ENCODE results near the gene FAXDC2. TPM values are rescaled to one million over a fixed set of nuclear protein-coding genes. Genes with fewer than 3 reads are reported as not detected.

FAXDC2 gene
- total and polyA plus RNA-seq, 10 of the 15 experiments (the other 5 are each of a cell fraction or from before 2014, with no cell fraction given), result 0.13 to 1.8 (median 0.35) TPM

DNA sequence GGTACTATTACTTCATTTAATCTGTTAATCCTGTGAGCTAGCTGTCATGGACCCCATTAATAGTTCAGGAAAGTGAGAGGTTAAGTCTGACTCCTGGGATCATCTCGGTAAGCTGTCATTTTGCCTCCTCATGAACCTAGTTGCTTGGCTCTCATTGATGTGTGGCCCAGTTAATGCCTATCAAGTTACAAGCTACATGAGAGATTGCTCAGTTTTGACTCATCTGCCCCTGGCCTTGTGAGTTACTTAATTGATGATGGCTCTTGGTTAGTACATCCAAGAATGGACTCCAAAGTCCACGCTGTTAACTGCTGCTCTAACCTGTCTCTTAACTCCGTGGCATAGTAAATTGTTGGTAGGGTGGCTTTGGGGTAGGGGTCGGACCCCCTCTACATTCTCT is 71.3 kb downstream of the FAXDC2 start:
- in situ Hi-C loops (cut with MboI) (no loop called here), intact Hi-C loops (cut with micrococcal nuclease; ENCODE audit: unreplicated experiment) (no loop called here)
- Histone ChIP-seq H3K4me1 (ENCODE audit: control insufficient read depth, insufficient read depth, low read length) (peaks cover 39% of the 10 kb centered on the region), H3K9me3 (replicated peaks; ENCODE audit: control insufficient read depth, insufficient read depth, low read length) (no peaks in the 10 kb centered on the region), H3K79me2 (ENCODE audit: control insufficient read depth, insufficient read depth, low read length) (peaks cover 95% of the 10 kb centered on the region), H4K20me1 (ENCODE audit: control insufficient read depth, insufficient read depth) (peaks cover 17% of the 10 kb centered on the region), H3K27ac (ENCODE audit: control insufficient read depth, insufficient read depth) (no peak overlapping the region), H3K4me3 (no peak overlapping the region), H3K4me2 (ENCODE audit: control insufficient read depth, insufficient read depth) (no peak overlapping the region), H3K36me3 (ENCODE audit: control insufficient read depth in 2 of 2, insufficient read depth in 2 of 2, low read length in 1 of 2) (peaks cover 2 to 4% of the 10 kb centered on the region in 2 experiments), H2AFZ (ENCODE audit: control insufficient read depth, low read depth, low read length) (no peak overlapping the region), H3K9ac (ENCODE audit: control insufficient read depth, insufficient read depth, low read length) (no peak overlapping the region), H3K27me3 (replicated peaks in 1 of 2; ENCODE audit: control insufficient read depth in 2 of 2, insufficient read depth in 2 of 2, low read length in 1 of 2) (no peaks in the 10 kb centered on the region)
- ChIA-PET SMC1A (ENCODE audit: uncharacterized antibody, unreplicated experiment) (no interaction called here), POLR2A (no interaction called here), CTCF (interaction anchor here (1.4 kb wide), 2 partner anchors 12 to 128 kb away, joined by 3 read pairs; no protein-coding TSS in a partner anchor), RAD21 (ENCODE audit: unreplicated experiment) (no interaction called here)
- DNase-seq (ENCODE audit: low read depth, low spot score), result no peak
- no peak for FAIRE-seq
- ATAC-seq, result peak; percentile 10; the same call in 1 of the 3 replicates
- no TSS peak for BruUV-seq (replicated peaks)
- 96% methylated on average over 4 of the region's 4 CpGs for WGBS (ENCODE audit: insufficient coverage, insufficient replicate concordance, low lambda C conversion rate, missing lambda C conversion rate)
- TF ChIP-seq BRCA1 (IDR thresholded peaks at IDR 0.05; ENCODE audit: low read depth, low read length), result no peak
- TF ChIP-seq PAX5 (IDR thresholded peaks at IDR 0.05; ENCODE audit: borderline replicate concordance, low read depth, low read length), result no peak
- TF ChIP-seq BHLHE40 (IDR thresholded peaks at IDR 0.05; ENCODE audit: borderline replicate concordance in 1 of 2, low read depth in 2 of 2, low read length in 1 of 2), result no peak
- TF ChIP-seq NFXL1 (IDR thresholded peaks at IDR 0.05; ENCODE audit: borderline replicate concordance), result no peak
- no peak for TF ChIP-seq RFX5 (IDR thresholded peaks at IDR 0.05; ENCODE audit: low read depth, low read length)
- no peak for TF ChIP-seq CBX5 (IDR thresholded peaks at IDR 0.05; ENCODE audit: low read depth)
- no peak for TF ChIP-seq CHD2 (IDR thresholded peaks at IDR 0.05; ENCODE audit: borderline replicate concordance, low read depth, low read length)
- TF ChIP-seq, protein P1, sequence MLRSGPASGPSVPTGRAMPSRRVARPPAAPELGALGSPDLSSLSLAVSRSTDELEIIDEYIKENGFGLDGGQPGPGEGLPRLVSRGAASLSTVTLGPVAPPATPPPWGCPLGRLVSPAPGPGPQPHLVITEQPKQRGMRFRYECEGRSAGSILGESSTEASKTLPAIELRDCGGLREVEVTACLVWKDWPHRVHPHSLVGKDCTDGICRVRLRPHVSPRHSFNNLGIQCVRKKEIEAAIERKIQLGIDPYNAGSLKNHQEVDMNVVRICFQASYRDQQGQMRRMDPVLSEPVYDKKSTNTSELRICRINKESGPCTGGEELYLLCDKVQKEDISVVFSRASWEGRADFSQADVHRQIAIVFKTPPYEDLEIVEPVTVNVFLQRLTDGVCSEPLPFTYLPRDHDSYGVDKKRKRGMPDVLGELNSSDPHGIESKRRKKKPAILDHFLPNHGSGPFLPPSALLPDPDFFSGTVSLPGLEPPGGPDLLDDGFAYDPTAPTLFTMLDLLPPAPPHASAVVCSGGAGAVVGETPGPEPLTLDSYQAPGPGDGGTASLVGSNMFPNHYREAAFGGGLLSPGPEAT (IDR thresholded peaks at IDR 0.05; ENCODE audit: low read depth), result no peak
- no peak for TF ChIP-seq NR2C2 (IDR thresholded peaks at IDR 0.05; ENCODE audit: borderline replicate concordance, control insufficient read depth, insufficient read length, low read depth)
- TF ChIP-seq SMAD1 (IDR thresholded peaks at IDR 0.05; ENCODE audit: low read depth, partially characterized antibody), result no peak
- TF ChIP-seq, protein P2, sequence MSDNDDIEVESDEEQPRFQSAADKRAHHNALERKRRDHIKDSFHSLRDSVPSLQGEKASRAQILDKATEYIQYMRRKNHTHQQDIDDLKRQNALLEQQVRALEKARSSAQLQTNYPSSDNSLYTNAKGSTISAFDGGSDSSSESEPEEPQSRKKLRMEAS (IDR thresholded peaks at IDR 0.05; ENCODE audit: low read depth, low read length), result no peak
- TF ChIP-seq, protein P3, sequence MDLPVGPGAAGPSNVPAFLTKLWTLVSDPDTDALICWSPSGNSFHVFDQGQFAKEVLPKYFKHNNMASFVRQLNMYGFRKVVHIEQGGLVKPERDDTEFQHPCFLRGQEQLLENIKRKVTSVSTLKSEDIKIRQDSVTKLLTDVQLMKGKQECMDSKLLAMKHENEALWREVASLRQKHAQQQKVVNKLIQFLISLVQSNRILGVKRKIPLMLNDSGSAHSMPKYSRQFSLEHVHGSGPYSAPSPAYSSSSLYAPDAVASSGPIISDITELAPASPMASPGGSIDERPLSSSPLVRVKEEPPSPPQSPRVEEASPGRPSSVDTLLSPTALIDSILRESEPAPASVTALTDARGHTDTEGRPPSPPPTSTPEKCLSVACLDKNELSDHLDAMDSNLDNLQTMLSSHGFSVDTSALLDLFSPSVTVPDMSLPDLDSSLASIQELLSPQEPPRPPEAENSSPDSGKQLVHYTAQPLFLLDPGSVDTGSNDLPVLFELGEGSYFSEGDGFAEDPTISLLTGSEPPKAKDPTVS (IDR thresholded peaks at IDR 0.05; ENCODE audit: low read depth, low read length), result no peak
- TF ChIP-seq, protein P4, sequence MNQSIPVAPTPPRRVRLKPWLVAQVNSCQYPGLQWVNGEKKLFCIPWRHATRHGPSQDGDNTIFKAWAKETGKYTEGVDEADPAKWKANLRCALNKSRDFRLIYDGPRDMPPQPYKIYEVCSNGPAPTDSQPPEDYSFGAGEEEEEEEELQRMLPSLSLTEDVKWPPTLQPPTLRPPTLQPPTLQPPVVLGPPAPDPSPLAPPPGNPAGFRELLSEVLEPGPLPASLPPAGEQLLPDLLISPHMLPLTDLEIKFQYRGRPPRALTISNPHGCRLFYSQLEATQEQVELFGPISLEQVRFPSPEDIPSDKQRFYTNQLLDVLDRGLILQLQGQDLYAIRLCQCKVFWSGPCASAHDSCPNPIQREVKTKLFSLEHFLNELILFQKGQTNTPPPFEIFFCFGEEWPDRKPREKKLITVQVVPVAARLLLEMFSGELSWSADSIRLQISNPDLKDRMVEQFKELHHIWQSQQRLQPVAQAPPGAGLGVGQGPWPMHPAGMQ (IDR thresholded peaks at IDR 0.05; ENCODE audit: borderline replicate concordance), result no peak
- TF ChIP-seq, protein P5, sequence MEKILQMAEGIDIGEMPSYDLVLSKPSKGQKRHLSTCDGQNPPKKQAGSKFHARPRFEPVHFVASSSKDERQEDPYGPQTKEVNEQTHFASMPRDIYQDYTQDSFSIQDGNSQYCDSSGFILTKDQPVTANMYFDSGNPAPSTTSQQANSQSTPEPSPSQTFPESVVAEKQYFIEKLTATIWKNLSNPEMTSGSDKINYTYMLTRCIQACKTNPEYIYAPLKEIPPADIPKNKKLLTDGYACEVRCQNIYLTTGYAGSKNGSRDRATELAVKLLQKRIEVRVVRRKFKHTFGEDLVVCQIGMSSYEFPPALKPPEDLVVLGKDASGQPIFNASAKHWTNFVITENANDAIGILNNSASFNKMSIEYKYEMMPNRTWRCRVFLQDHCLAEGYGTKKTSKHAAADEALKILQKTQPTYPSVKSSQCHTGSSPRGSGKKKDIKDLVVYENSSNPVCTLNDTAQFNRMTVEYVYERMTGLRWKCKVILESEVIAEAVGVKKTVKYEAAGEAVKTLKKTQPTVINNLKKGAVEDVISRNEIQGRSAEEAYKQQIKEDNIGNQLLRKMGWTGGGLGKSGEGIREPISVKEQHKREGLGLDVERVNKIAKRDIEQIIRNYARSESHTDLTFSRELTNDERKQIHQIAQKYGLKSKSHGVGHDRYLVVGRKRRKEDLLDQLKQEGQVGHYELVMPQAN (conservative IDR thresholded peaks at IDR 0.05), result no peak
- TF ChIP-seq NFYA (IDR thresholded peaks at IDR 0.05; ENCODE audit: borderline replicate concordance, low read depth, low read length), result no peak
- TF ChIP-seq SRF (IDR thresholded peaks at IDR 0.05; ENCODE audit: low read depth in 2 of 2, low read length in 2 of 2), result no peak
